ENCODE results near the gene GPC5. TPM values are rescaled to one million over a fixed set of nuclear protein-coding genes. Genes with fewer than 3 reads are reported as not detected.

GPC5 gene
- total RNA-seq, 1 donor from 2014 or later = 0.13 TPM

- DNase-seq (ENCODE audit: low spot score) = no peak
Measured at GRCh38 chr13:92913840-92914239, 1515.4 kb downstream of the GPC5 start.

Small RNA genes lying within 50 kb of the gene (microRNA-seq; reads per million reads assigned to microRNA genes)
- not detected for gene MIR548AS (ENCODE audit: borderline number of aligned reads)

Other genes with a start within 250 kb of the GPC5 start
- gene MIR17HG, start 50.9 kb upstream of the GPC5 start, total RNA-seq = 3.5 TPM